Kasumi-1 (cell line): ENCODE data around the gene RBPMS2.
"Not testable (repeated sequence)": the region's sequence is repeated elsewhere in the genome, so short reads cannot be mapped to it uniquely, and the experiment has no call there.

Experiments
- DNase-seq, 2 experiments: peaks; one replicate each; lab custom pipeline; 2025; lab: John Stamatoyannopoulos, UW

The RBPMS2 gene

GRCh38 chr15:64753480-64754185 is 21.8 kb downstream of the RBPMS2 start:
- DNase-seq: no peak

GRCh38 chr15:64751464-64751863 is 23.9 kb downstream of the RBPMS2 start:
- no peak for DNase-seq

GRCh38 chr15:64749999-64750657 is 25.3 kb downstream of the RBPMS2 start:
- no peak for DNase-seq

- DNase-seq: no peak
Measured at GRCh38 chr15:64749167-64749566, 26.2 kb downstream of the RBPMS2 start.

- DNase-seq: no peak
Measured at GRCh38 chr15:64748251-64748650, 27.1 kb downstream of the RBPMS2 start.

GRCh38 chr15:64747578-64747977 is 27.8 kb downstream of the RBPMS2 start:
- no peak for DNase-seq

- DNase-seq: no peak
Measured at GRCh38 chr15:64746921-64747320, 28.5 kb downstream of the RBPMS2 start.

GRCh38 chr15:64746356-64746755 is 29.0 kb downstream of the RBPMS2 start:
- DNase-seq: no peak

GRCh38 chr15:64743691-64744090 is 31.7 kb downstream of the RBPMS2 start:
- DNase-seq: no peak

- no peak for DNase-seq
Measured at GRCh38 chr15:64742921-64743320, 32.5 kb downstream of the RBPMS2 start.

- DNase-seq: no peak
Measured at GRCh38 chr15:64742385-64742784, 33.0 kb downstream of the RBPMS2 start.

- not testable (repeated sequence) for DNase-seq
Measured at GRCh38 chr15:64741708-64742107, 33.7 kb downstream of the RBPMS2 start.

- peak; percentile 23 to 32 for DNase-seq
Measured at GRCh38 chr15:64740311-64741170, 34.8 kb downstream of the RBPMS2 start.

- no peak for DNase-seq
Measured at GRCh38 chr15:64739577-64740143, 35.7 kb downstream of the RBPMS2 start.

GRCh38 chr15:64739156-64739555 is 36.2 kb downstream of the RBPMS2 start:
- no peak for DNase-seq

GRCh38 chr15:64738226-64739095 is 36.9 kb downstream of the RBPMS2 start:
- DNase-seq: no peak

GRCh38 chr15:64732156-64732860 is 43.1 kb downstream of the RBPMS2 start:
- no peak for DNase-seq

GRCh38 chr15:64731805-64732151 is 43.6 kb downstream of the RBPMS2 start:
- DNase-seq: no peak

GRCh38 chr15:64731012-64731804 is 44.2 kb downstream of the RBPMS2 start:
- peak; percentile 73 to 77 for DNase-seq

- DNase-seq: no peak
Measured at GRCh38 chr15:64730151-64730550, 45.2 kb downstream of the RBPMS2 start.
